Panc1 (cell line): ENCODE measurements around the gene LYPD6B. TPM values are rescaled to one million over a fixed set of nuclear protein-coding genes. Genes with fewer than 3 reads are reported as not detected.

Source experiments
- ATAC-seq: fragments of 200-7000 bp; cut with Tn5 transposase; 2 replicates; pipeline ENCODE4 v1.9.1; 2020; ENCODE audit warnings: mild to moderate bottlenecking, moderate library complexity
- BruUV-seq: library from RNA; stranded (reverse); fragments of 400-500 nt; replicated peaks from 2 replicates; lab custom pipeline; 2021; lab: Mats Ljungman, UMichigan
- CTCF ChIA-PET: fragments of 300-600 bp; sonication (Branson Sonifier 250); formaldehyde crosslinking; loops from one replicate; lab custom pipeline; 2022; ENCODE audit warnings: antibody characterized with exemption; lab: Charles Lee
- POLR2A ChIA-PET: fragments of 300-600 bp; sonication (Branson Sonifier 250); formaldehyde crosslinking; loops from one replicate; lab custom pipeline; 2022; ENCODE audit warnings: antibody characterized with exemption; lab: Charles Lee
- DNase-seq: peaks from one replicate; pipeline ENCODE4 v3.0.0-alpha.2; 2010; ENCODE audit warnings: low read depth, low spot score
- H3K27ac ChIP-seq: 2 replicates; pipeline ENCODE4 v1.5.1; 2011; ENCODE audit warnings: mild to moderate bottlenecking, low read length, inconsistent platforms
- H3K27me3 ChIP-seq: fragments of 200-500 bp; sonication (Bioruptor generic); 2 replicates; pipeline ENCODE4 v1.6.0; 2014; ENCODE audit warnings: low read length, inconsistent platforms; ENCODE audit not compliant: control insufficient read depth, insufficient read depth
- H3K36me3 ChIP-seq: fragments of 200-500 bp; sonication (Bioruptor generic); 2 replicates; pipeline ENCODE4 v1.5.1; 2014; ENCODE audit warnings: inconsistent platforms, mild to moderate bottlenecking, low read length, moderate library complexity; ENCODE audit not compliant: control insufficient read depth, insufficient read depth
- H3K4me1 ChIP-seq: 2 replicates; pipeline ENCODE4 v1.5.1; 2011; ENCODE audit warnings: inconsistent platforms, mild to moderate bottlenecking, low read length, moderate library complexity; ENCODE audit not compliant: control insufficient read depth, insufficient read depth
- H3K4me3 ChIP-seq, 2 experiments: 2 replicates each; pipeline ENCODE4 v1.5.1; 2011 to 2012; ENCODE audit warnings: low read depth in 2 of 2, low read length in 2 of 2, mild to moderate bottlenecking in 2 of 2, inconsistent platforms in 1 of 2, moderate library complexity in 1 of 2
- H3K9me3 ChIP-seq: fragments of 200-500 bp; sonication (Bioruptor generic); 2 replicates; pipeline ENCODE4 v1.5.1; 2014; ENCODE audit warnings: low read depth, mild to moderate bottlenecking, inconsistent platforms, low read length, moderate library complexity; ENCODE audit not compliant: control insufficient read depth, insufficient read depth
- CTCF ChIP-seq: fragments of 450-650 bp; IDR thresholded peaks from 2 replicates; pipeline ENCODE4 v1.5.1; 2017; ENCODE audit warnings: mild to moderate bottlenecking
- POLR2AphosphoS5 ChIP-seq: IDR thresholded peaks from 2 replicates; pipeline ENCODE4 v1.6.1; 2012; ENCODE audit warnings: mild to moderate bottlenecking, low read depth, low read length, moderate library complexity
- REST ChIP-seq, 2 experiments: IDR thresholded peaks; 2 replicates each; pipeline ENCODE4 v1.6.1; 2011 to 2012; ENCODE audit warnings: low read depth in 2 of 2, control low read depth in 1 of 2, low read length in 1 of 2, mild to moderate bottlenecking in 1 of 2, moderate library complexity in 1 of 2; ENCODE audit not compliant: insufficient read depth in 1 of 2
- SIN3A ChIP-seq: IDR thresholded peaks from 2 replicates; pipeline ENCODE4 v1.6.1; 2012; ENCODE audit warnings: low read depth, mild to moderate bottlenecking, low read length, moderate library complexity, borderline replicate concordance; ENCODE audit not compliant: insufficient read depth
- TCF7L2 ChIP-seq: IDR thresholded peaks from 2 replicates; pipeline ENCODE4 v1.6.1; 2011; ENCODE audit warnings: mild to moderate bottlenecking, low read depth, low read length, inconsistent platforms
- in situ Hi-C: cut with HindIII; loops from 2 replicates; pipeline ENCODE4 v1.10.0; 2016; ENCODE audit warnings: low sequenced_read_pairs, low pct_unique_long_range_greater_than_20kb
- intact Hi-C: fragments of 100-400 bp; cut with micrococcal nuclease; formaldehyde crosslinking; loops from one replicate; pipeline ENCODE4 v1.10.0; 2022; ENCODE audit not compliant: unreplicated experiment
- total RNA-seq: library from RNA; stranded (reverse); gene quantifications from one replicate; pipeline ENCODE4 v1.2.1, GENCODE V29; 2021; ENCODE audit not compliant: unreplicated experiment

Gene LYPD6B
- total RNA-seq, 1 experiment from 2014 or later, result 2.2 TPM

- no peaks in the 10 kb centered on the region for H3K4me1 ChIP-seq
- intact Hi-C loops (no loop called here), in situ Hi-C loops (no loop called here)
- BruUV-seq, result no TSS peak
- no peaks in the 10 kb centered on the region for H3K36me3 ChIP-seq
- H3K4me3 ChIP-seq, result no peak overlapping the region
- no peak overlapping the region for H3K27ac ChIP-seq
- no peaks in the 10 kb centered on the region for H3K9me3 ChIP-seq
- no peak for DNase-seq
- TF ChIP-seq POLR2AphosphoS5, result no peak
- no peak for TF ChIP-seq REST (IDR thresholded peaks at IDR 0.05; ENCODE audit: insufficient read depth in 1 of 2, low read depth in 2 of 2, low read length in 1 of 2)
- no peak for TF ChIP-seq CTCF
- no peak for TF ChIP-seq TCF7L2
- TF ChIP-seq SIN3A, result no peak
- no peak for ATAC-seq
- no peaks in the 10 kb centered on the region; the same call in 1 of the 2 replicates for H3K27me3 ChIP-seq
- ChIA-PET POLR2A (no interaction called here), CTCF (no interaction called here)
Observed at GRCh38 chr2:149155988-149156387, 117.5 kb downstream of the LYPD6B start.

GRCh38 chr2:149156971-149157740 lies 118.7 kb downstream of the LYPD6B start:
- no peak for TF ChIP-seq REST (IDR thresholded peaks at IDR 0.05; ENCODE audit: insufficient read depth in 1 of 2, low read depth in 2 of 2, low read length in 1 of 2)
- no peak for TF ChIP-seq TCF7L2
- no peak for TF ChIP-seq POLR2AphosphoS5
- no peak for TF ChIP-seq CTCF
- no peak for TF ChIP-seq SIN3A
- Histone ChIP-seq H3K4me1 (no peaks in the 10 kb centered on the region), H3K9me3 (no peaks in the 10 kb centered on the region), H3K27me3 (no peaks in the 10 kb centered on the region; the same call in 1 of the 2 replicates), H3K4me3 (no peak overlapping the region), H3K36me3 (no peaks in the 10 kb centered on the region), H3K27ac (no peak overlapping the region)
- DNase-seq (no peak), ATAC-seq (no peak)
- in situ Hi-C loops (no loop called here), intact Hi-C loops (no loop called here)
- no TSS peak for BruUV-seq
- CTCF ChIA-PET, result no interaction called here
- POLR2A ChIA-PET, result no interaction called here
